Activated CD8-positive, alpha-beta T cell treated with anti-CD3 and anti-CD28 coated beads for 36 hours (primary cell): Measurements from ENCODE around the gene ZFHX3. TPM values are rescaled to one million over a fixed set of nuclear protein-coding genes. Genes with fewer than 3 reads are reported as not detected.

Source experiments
- ATAC-seq: fragments of 200-7000 bp; cut with Tn5 transposase; one replicate; pipeline ENCODE4 v1.10.0; 2021; ENCODE audit warnings: mild to moderate bottlenecking, moderate library complexity
- CTCF ChIA-PET: fragments of 350-600 bp; sonication (Branson Sonifier 250); formaldehyde crosslinking; loops from one replicate; lab custom pipeline; 2021; ENCODE audit warnings: antibody characterized with exemption; lab: Charles Lee
- POLR2A ChIA-PET: fragments of 350-600 bp; sonication (Branson Sonifier 250); formaldehyde crosslinking; loops from one replicate; lab custom pipeline; 2021; ENCODE audit warnings: antibody characterized with exemption; lab: Charles Lee
- DNase-seq: peaks from one replicate; pipeline ENCODE4 v3.0.0-alpha.2; 2020
- H3K27ac Mint-ChIP-seq: one replicate; pipeline ENCODE4 v1.8.0; 2021; ENCODE audit warnings: mild to moderate bottlenecking, mixed read lengths
- H3K27me3 Mint-ChIP-seq: one replicate; pipeline ENCODE4 v1.8.0; 2021; ENCODE audit warnings: mixed read lengths
- H3K36me3 Mint-ChIP-seq: one replicate; pipeline ENCODE4 v1.8.0; 2021; ENCODE audit warnings: low read depth, mixed read lengths
- H3K4me1 Mint-ChIP-seq: one replicate; pipeline ENCODE4 v1.8.0; 2021; ENCODE audit warnings: low read depth, mixed read lengths
- H3K4me3 Mint-ChIP-seq: one replicate; pipeline ENCODE4 v1.8.0; 2021; ENCODE audit warnings: mild to moderate bottlenecking, moderate library complexity, mixed read lengths
- H3K9me3 Mint-ChIP-seq: one replicate; pipeline ENCODE4 v1.8.0; 2021; ENCODE audit warnings: mixed read lengths
- CTCF ChIP-seq: fragments of 200-600 bp; IDR thresholded peaks from one replicate; pipeline ENCODE4 v1.8.0; 2022; ENCODE audit warnings: antibody characterized with exemption, mild to moderate bottlenecking
- intact Hi-C: fragments of 100-400 bp; cut with micrococcal nuclease; formaldehyde crosslinking; loops from one replicate; pipeline ENCODE4 v1.10.0; 2022
- total RNA-seq, 2 experiments: library from RNA; stranded (reverse); gene quantifications; one replicate each; pipeline ENCODE4 v1.2.3, GENCODE V29; 2021

The ZFHX3 gene
- total RNA-seq, 2 experiments from 2014 or later = 0.16 to 0.25 TPM

- CTCF ChIA-PET = no interaction called here
- DNase-seq (no peak), ATAC-seq (no peak)
- intact Hi-C loops = no loop called here
- Mint-ChIP-seq H3K9me3 (no peaks in the 10 kb centered on the region), H3K36me3 (no peaks in the 10 kb centered on the region), H3K4me3 (no peak overlapping the region), H3K27ac (no peak overlapping the region), H3K4me1 (peaks cover 9% of the 10 kb centered on the region), H3K27me3 (peaks cover 72% of the 10 kb centered on the region)
- no peak for TF ChIP-seq CTCF
- POLR2A ChIA-PET = no interaction called here
These were observed 19.2 kb upstream of the ZFHX3 start for GRCh38 chr16:73066927-73067670.

GRCh38 chr16:73066331-73066926 lies 18.5 kb upstream of the ZFHX3 start:
- ATAC-seq = no peak
- H3K27ac Mint-ChIP-seq = no peak overlapping the region
- intact Hi-C loops = no loop called here
- ChIA-PET POLR2A (no interaction called here), CTCF (no interaction called here)
- H3K9me3 Mint-ChIP-seq = no peaks in the 10 kb centered on the region
- peaks cover 9% of the 10 kb centered on the region for H3K4me1 Mint-ChIP-seq
- no peak for DNase-seq
- TF ChIP-seq CTCF = no peak
- H3K27me3 Mint-ChIP-seq = peaks cover 70% of the 10 kb centered on the region
- no peak overlapping the region for H3K4me3 Mint-ChIP-seq
- H3K36me3 Mint-ChIP-seq = no peaks in the 10 kb centered on the region

DNA sequence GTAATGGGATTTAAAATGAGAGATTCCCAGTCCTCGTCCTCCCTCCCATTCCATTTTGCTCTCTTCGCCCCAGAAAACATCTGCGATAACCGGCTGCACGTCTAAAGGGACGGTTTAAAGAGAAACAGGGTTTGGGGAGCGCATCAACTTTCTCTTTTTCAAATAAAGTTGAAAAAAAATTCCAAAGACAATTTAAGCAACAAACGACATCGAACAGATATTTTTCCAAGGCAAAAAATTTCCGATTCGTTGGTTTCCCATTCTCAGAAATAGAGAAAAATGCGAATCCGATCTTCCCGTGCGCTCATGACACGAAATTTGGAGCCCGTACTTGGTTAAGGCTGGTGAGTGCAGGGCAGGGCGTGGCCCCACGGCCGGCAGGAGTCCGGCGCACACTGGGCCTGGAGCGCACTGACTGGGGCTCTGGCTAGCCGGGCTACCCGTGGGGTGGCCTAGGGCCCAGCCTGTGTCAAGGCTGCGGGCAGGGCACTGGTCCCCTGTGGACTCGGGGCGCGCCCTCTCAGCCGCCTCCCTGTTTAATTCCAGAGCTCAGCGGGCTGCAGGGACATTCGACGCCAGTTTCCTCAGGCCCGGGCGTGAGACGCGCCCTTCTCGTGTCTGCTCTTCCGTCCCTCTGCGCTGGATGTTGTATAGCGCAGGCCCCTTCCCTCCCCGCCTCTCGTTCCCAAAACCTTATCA lies 17.9 kb upstream of the ZFHX3 start:
- ChIA-PET POLR2A (no interaction called here), CTCF (no interaction called here)
- peaks cover 67% of the 10 kb centered on the region for H3K27me3 Mint-ChIP-seq
- TF ChIP-seq CTCF = no peak
- no peak overlapping the region for H3K27ac Mint-ChIP-seq
- DNase-seq (no peak), ATAC-seq (no peak)
- no peaks in the 10 kb centered on the region for H3K9me3 Mint-ChIP-seq
- H3K4me1 Mint-ChIP-seq = peaks cover 5% of the 10 kb centered on the region
- no peak overlapping the region for H3K4me3 Mint-ChIP-seq
- H3K36me3 Mint-ChIP-seq = no peaks in the 10 kb centered on the region
- intact Hi-C loops = no loop called here

DNA sequence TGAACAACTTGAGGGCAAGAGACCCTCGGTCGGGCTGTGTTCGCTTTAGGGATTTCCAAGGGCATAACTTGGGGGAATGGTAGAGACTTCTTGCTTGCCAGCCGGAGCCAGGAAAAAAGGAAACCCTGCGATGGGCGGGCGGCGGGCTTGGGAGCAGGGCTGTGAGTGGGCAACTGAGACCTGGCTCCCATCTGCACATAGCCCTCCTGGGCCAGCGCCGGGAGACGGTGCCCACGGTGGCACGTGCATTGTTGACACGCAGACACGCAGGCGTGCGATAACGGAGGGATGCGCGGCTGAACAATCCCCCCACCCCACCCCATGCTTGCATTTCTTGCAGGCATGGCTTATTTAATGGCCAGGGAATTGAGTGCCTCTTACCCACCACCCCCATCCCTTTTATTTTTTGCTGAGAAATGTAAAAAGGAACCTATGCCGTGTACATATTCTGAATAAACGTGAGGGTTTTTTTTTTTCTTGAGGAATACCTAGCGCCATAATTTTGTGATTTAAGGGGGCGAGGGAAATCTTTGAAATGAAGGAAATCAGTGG lies 17.1 kb upstream of the ZFHX3 start:
- H3K4me3 Mint-ChIP-seq = no peak overlapping the region
- H3K4me1 Mint-ChIP-seq = peaks cover 5% of the 10 kb centered on the region
- peaks cover 68% of the 10 kb centered on the region for H3K27me3 Mint-ChIP-seq
- POLR2A ChIA-PET = no interaction called here
- CTCF ChIA-PET = no interaction called here
- ATAC-seq (no peak), DNase-seq (no peak)
- intact Hi-C loops = no loop called here
- no peaks in the 10 kb centered on the region for H3K9me3 Mint-ChIP-seq
- H3K27ac Mint-ChIP-seq = no peak overlapping the region
- TF ChIP-seq CTCF = no peak
- no peaks in the 10 kb centered on the region for H3K36me3 Mint-ChIP-seq
